HG03159 (cell line): ENCODE measurements around the gene CPLX3.
"Not testable (repeated sequence)": the region's sequence is repeated elsewhere in the genome, so short reads cannot be mapped to it uniquely, and the experiment has no call there.

Experiments used
- ATAC-seq: cut with Tn5 transposase; IDR thresholded peaks from one replicate; pipeline ENCODE4 v1.9.1; 2021; ENCODE audit warnings: mild to moderate bottlenecking, moderate library complexity; ENCODE audit not compliant: unreplicated experiment

CPLX3 gene

GRCh38 chr15:74826364-74826819 lies at the start of gene CPLX3:
TSS of gene CPLX3 (plus strand) at chr15:74826627. CDS start at chr15:74826704, 77 bp downstream.
- no peak for ATAC-seq

GRCh38 chr15:74776821-74777768 lies 49.3 kb upstream of the CPLX3 start:
- ATAC-seq: peak; percentile 44

GRCh38 chr15:74777769-74778598 lies 48.4 kb upstream of the CPLX3 start:
- no peak for ATAC-seq

GRCh38 chr15:74778599-74778970 lies 47.8 kb upstream of the CPLX3 start:
- no peak for ATAC-seq

GRCh38 chr15:74779162-74779648 lies 47.2 kb upstream of the CPLX3 start:
- no peak for ATAC-seq

GRCh38 chr15:74780523-74781430 lies 45.6 kb upstream of the CPLX3 start:
- ATAC-seq: no peak

GRCh38 chr15:74781431-74782258 lies 44.8 kb upstream of the CPLX3 start, which contains the start of gene CSK:
TSS of gene CSK (plus strand) at chr15:74782080. CDS start at chr15:74798298, 16,218 bp downstream.
- ATAC-seq: no peak

GRCh38 chr15:74782259-74783071 lies 44.0 kb upstream of the CPLX3 start:
- ATAC-seq: no peak

GRCh38 chr15:74783072-74783807 lies 43.2 kb upstream of the CPLX3 start:
- ATAC-seq: no peak

GRCh38 chr15:74783808-74784175 lies 42.6 kb upstream of the CPLX3 start:
- ATAC-seq: no peak

- ATAC-seq: no peak
Measured at GRCh38 chr15:74784426-74785193, 41.8 kb upstream of the CPLX3 start.

- no peak for ATAC-seq
Measured at GRCh38 chr15:74785194-74786032, 41.0 kb upstream of the CPLX3 start.

GRCh38 chr15:74786081-74786480 lies 40.3 kb upstream of the CPLX3 start:
- not testable (repeated sequence) for ATAC-seq

- no peak for ATAC-seq
Measured at GRCh38 chr15:74786551-74787165, 39.8 kb upstream of the CPLX3 start.

GRCh38 chr15:74787251-74788041 lies 39.0 kb upstream of the CPLX3 start:
- peak; percentile 48 for ATAC-seq
